ENCODE measurements around the gene SLC26A4. TPM values are rescaled to one million over a fixed set of nuclear protein-coding genes. Genes with fewer than 3 reads are reported as not detected.
"Not testable (repeated sequence)": the region's sequence is repeated elsewhere in the genome, so short reads cannot be mapped to it uniquely, and the experiment has no call there.

The SLC26A4 gene
- total RNA-seq (2014; rRNA removed; shearing (Covaris generic); ENCODE audit: low replicate concordance): 0.88 TPM in 1 of 2 replicates, not detected in the other

GRCh38 chr7:107660381-107661080 is at the start of gene SLC26A4:
TSS of gene SLC26A4 (plus strand) at chr7:107660828. CDS start at chr7:107661642, 814 bp downstream.
- DNase-seq (ENCODE audit: low read depth): no peak
- in situ Hi-C loops (cut with HindIII; ENCODE audit: low pct_unique_long_range_greater_than_20kb, low sequenced_read_pairs): no loop called here

- in situ Hi-C loops (cut with HindIII; ENCODE audit: low pct_unique_long_range_greater_than_20kb, low sequenced_read_pairs): no loop called here
- no peak for DNase-seq (ENCODE audit: low read depth)
Measured at GRCh38 chr7:107613439-107613838, 47.2 kb upstream of the SLC26A4 start.

- no peak for DNase-seq (ENCODE audit: low read depth)
Measured at GRCh38 chr7:107613948-107614347, 46.7 kb upstream of the SLC26A4 start.

GRCh38 chr7:107614425-107614824 is 46.2 kb upstream of the SLC26A4 start:
- in situ Hi-C loops (cut with HindIII; ENCODE audit: low pct_unique_long_range_greater_than_20kb, low sequenced_read_pairs): no loop called here
- DNase-seq (ENCODE audit: low read depth): no peak

More at GRCh38 chr7:107613948-107614347, 46.7 kb upstream of the SLC26A4 start:
- in situ Hi-C loops (cut with HindIII; ENCODE audit: low pct_unique_long_range_greater_than_20kb, low sequenced_read_pairs): no loop called here

GRCh38 chr7:107615910-107616680 is 44.5 kb upstream of the SLC26A4 start:
- in situ Hi-C loops (cut with HindIII; ENCODE audit: low pct_unique_long_range_greater_than_20kb, low sequenced_read_pairs): no loop called here
- no peak for DNase-seq (ENCODE audit: low read depth)

GRCh38 chr7:107622429-107622828 is 38.2 kb upstream of the SLC26A4 start:
- in situ Hi-C loops (cut with HindIII; ENCODE audit: low pct_unique_long_range_greater_than_20kb, low sequenced_read_pairs): no loop called here
- DNase-seq (ENCODE audit: low read depth): peak; percentile 8

- in situ Hi-C loops (cut with HindIII; ENCODE audit: low pct_unique_long_range_greater_than_20kb, low sequenced_read_pairs): no loop called here
Measured at GRCh38 chr7:107622894-107623293, 37.7 kb upstream of the SLC26A4 start.

GRCh38 chr7:107627002-107627401 is 33.6 kb upstream of the SLC26A4 start:
- in situ Hi-C loops (cut with HindIII; ENCODE audit: low pct_unique_long_range_greater_than_20kb, low sequenced_read_pairs): no loop called here
- DNase-seq (ENCODE audit: low read depth): no peak

More at GRCh38 chr7:107622894-107623293, 37.7 kb upstream of the SLC26A4 start:
- DNase-seq (ENCODE audit: low read depth): no peak

GRCh38 chr7:107628461-107629064 is 32.1 kb upstream of the SLC26A4 start:
- in situ Hi-C loops (cut with HindIII; ENCODE audit: low pct_unique_long_range_greater_than_20kb, low sequenced_read_pairs): no loop called here
- no peak for DNase-seq (ENCODE audit: low read depth)

- in situ Hi-C loops (cut with HindIII; ENCODE audit: low pct_unique_long_range_greater_than_20kb, low sequenced_read_pairs): no loop called here
- no peak for DNase-seq (ENCODE audit: low read depth)
Measured at GRCh38 chr7:107630342-107630741, 30.3 kb upstream of the SLC26A4 start.

GRCh38 chr7:107631588-107632491 is 28.8 kb upstream of the SLC26A4 start:
- DNase-seq (ENCODE audit: low read depth): no peak
- in situ Hi-C loops (cut with HindIII; ENCODE audit: low pct_unique_long_range_greater_than_20kb, low sequenced_read_pairs): no loop called here

- in situ Hi-C loops (cut with HindIII; ENCODE audit: low pct_unique_long_range_greater_than_20kb, low sequenced_read_pairs): no loop called here
- no peak for DNase-seq (ENCODE audit: low read depth)
Measured at GRCh38 chr7:107632492-107632865, 28.1 kb upstream of the SLC26A4 start.

- no peak for DNase-seq (ENCODE audit: low read depth)
- in situ Hi-C loops (cut with HindIII; ENCODE audit: low pct_unique_long_range_greater_than_20kb, low sequenced_read_pairs): no loop called here
Measured at GRCh38 chr7:107638594-107638993, 22.0 kb upstream of the SLC26A4 start.

GRCh38 chr7:107639070-107639469 is 21.6 kb upstream of the SLC26A4 start:
- in situ Hi-C loops (cut with HindIII; ENCODE audit: low pct_unique_long_range_greater_than_20kb, low sequenced_read_pairs); DNase-seq (ENCODE audit: low read depth): not testable (repeated sequence)

- DNase-seq (ENCODE audit: low read depth): no peak
Measured at GRCh38 chr7:107641676-107642075, 19.0 kb upstream of the SLC26A4 start.

GRCh38 chr7:107642501-107642900 is 18.1 kb upstream of the SLC26A4 start:
- DNase-seq (ENCODE audit: low read depth): no peak
- in situ Hi-C loops (cut with HindIII; ENCODE audit: low pct_unique_long_range_greater_than_20kb, low sequenced_read_pairs): no loop called here

More at GRCh38 chr7:107641676-107642075, 19.0 kb upstream of the SLC26A4 start:
- in situ Hi-C loops (cut with HindIII; ENCODE audit: low pct_unique_long_range_greater_than_20kb, low sequenced_read_pairs): no loop called here

GRCh38 chr7:107643407-107643806 is 17.2 kb upstream of the SLC26A4 start:
- DNase-seq (ENCODE audit: low read depth): no peak

GRCh38 chr7:107643938-107644308 is 16.7 kb upstream of the SLC26A4 start:
- no peak for DNase-seq (ENCODE audit: low read depth)
- in situ Hi-C loops (cut with HindIII; ENCODE audit: low pct_unique_long_range_greater_than_20kb, low sequenced_read_pairs): no loop called here

More at GRCh38 chr7:107643407-107643806, 17.2 kb upstream of the SLC26A4 start:
- in situ Hi-C loops (cut with HindIII; ENCODE audit: low pct_unique_long_range_greater_than_20kb, low sequenced_read_pairs): no loop called here

Data from Caki2 (cell line).